Stromal cell of bone marrow (primary cell): ENCODE measurements around the gene TACR2.

Experiments used
- DNase-seq: peaks from one replicate; pipeline ENCODE4 v3.0.0-alpha.2; 2012; ENCODE audit warnings: low read depth

The TACR2 gene

GRCh38 chr10:69419096-69419743, 2.5 kb upstream of the TACR2 start:
- DNase-seq = no peak

GRCh38 chr10:69418052-69418752, 1.5 kb upstream of the TACR2 start:
- no peak for DNase-seq

- no peak for DNase-seq
Measured at GRCh38 chr10:69417542-69417941, 824 bp upstream of the TACR2 start.

- DNase-seq = no peak
Measured at GRCh38 chr10:69415951-69416350, 767 bp downstream of the TACR2 start.

- DNase-seq = no peak
Measured at GRCh38 chr10:69415049-69415448, 1.7 kb downstream of the TACR2 start.

GRCh38 chr10:69414036-69415018, 2.4 kb downstream of the TACR2 start:
- DNase-seq = no peak

GRCh38 chr10:69413221-69413865, 3.4 kb downstream of the TACR2 start:
- peak; percentile 53 for DNase-seq

- DNase-seq = no peak
Measured at GRCh38 chr10:69412232-69412790, 4.4 kb downstream of the TACR2 start.

- DNase-seq = no peak
Measured at GRCh38 chr10:69411476-69411875, 5.2 kb downstream of the TACR2 start.

GRCh38 chr10:69410487-69410886, 6.2 kb downstream of the TACR2 start:
- no peak for DNase-seq

- DNase-seq = no peak
Measured at GRCh38 chr10:69409968-69410367, 6.8 kb downstream of the TACR2 start.

GRCh38 chr10:69409176-69409495, 7.6 kb downstream of the TACR2 start:
- DNase-seq = no peak

- DNase-seq = peak; percentile 87
Measured at GRCh38 chr10:69408318-69409175, 8.2 kb downstream of the TACR2 start.

- DNase-seq = no peak
Measured at GRCh38 chr10:69407621-69408301, 9.0 kb downstream of the TACR2 start.

- no peak for DNase-seq
Measured at GRCh38 chr10:69406816-69407580, 9.7 kb downstream of the TACR2 start.

GRCh38 chr10:69406302-69406811, 10.4 kb downstream of the TACR2 start:
- DNase-seq = no peak

- DNase-seq = no peak
Measured at GRCh38 chr10:69405221-69405620, 11.5 kb downstream of the TACR2 start.

GRCh38 chr10:69404786-69405185, 11.9 kb downstream of the TACR2 start:
- no peak for DNase-seq

- DNase-seq = peak; percentile 77
Measured at GRCh38 chr10:69403519-69403918, 13.2 kb downstream of the TACR2 start.
